Right lobe of liver (tissue), 6 donors: ENCODE results near the gene ATCAY. TPM values are rescaled to one million over a fixed set of nuclear protein-coding genes. Genes with fewer than 3 reads are reported as not detected.

ENCODE experiments used
- ATAC-seq, 4 donors: fragments of 200-7000 bp; cut with Tn5 transposase; one replicate each; pipeline ENCODE4 v1.9.1; 2020; ENCODE audit warnings: mild to moderate bottlenecking in 4 of 4, moderate library complexity in 4 of 4
- DNase-seq, 3 donors: peaks; one replicate each; pipeline ENCODE4 v3.0.0-alpha.2; 2020
- H3K27ac ChIP-seq, 3 donors: fragments of 200-600 bp; one replicate each; pipeline ENCODE4 v1.8.0; 2022
- H3K27me3 ChIP-seq, 2 donors: fragments of 200-600 bp; one replicate each; pipeline ENCODE4 v1.8.0; 2022
- H3K36me3 ChIP-seq, 4 donors: fragments of 200-600 bp; sonication (generic) in 1 of 4; one replicate each; pipeline versions ENCODE4 v1.5.1 to v1.8.0; 2017 to 2022; ENCODE audit warnings: control low read depth in 1 of 4
- H3K4me1 ChIP-seq, 4 donors: fragments of 200-600 bp; sonication (generic) in 1 of 4; one replicate each; pipeline versions ENCODE4 v1.5.1 to v1.8.0; 2017 to 2022; ENCODE audit warnings: control low read depth in 1 of 4
- H3K4me3 ChIP-seq, 3 donors: fragments of 200-600 bp; one replicate each; pipeline ENCODE4 v1.8.0; 2022
- H3K9me3 ChIP-seq, 4 donors: fragments of 200-600 bp; sonication (generic) in 1 of 4; one replicate each; pipeline versions ENCODE4 v1.5.1 to v1.8.0; 2017 to 2022; ENCODE audit warnings: control low read depth in 1 of 4
- POLR2A ChIP-seq: fragments of 450-650 bp; IDR thresholded peaks from one replicate; pipeline ENCODE4 v1.6.1; 2017; ENCODE audit warnings: antibody characterized with exemption, mild to moderate bottlenecking
- WGBS: methylation state at CpG from one replicate; pipeline ENCODE4 v1.1.6; 2018; ENCODE audit warnings: low coverage, low lambda C conversion rate; ENCODE audit not compliant: insufficient coverage; ENCODE audit errors: missing lambda C conversion rate; 5-methylcytosine and 5-hydroxymethylcytosine counted together
- intact Hi-C, 2 donors: fragments of 100-400 bp; cut with DNase I; formaldehyde crosslinking; loops; one replicate each; pipeline versions ENCODE4 v1.11.2 to v1.14.1; 2022
- long read RNA-seq: library from polyadenylated mRNA; unstranded; transcript quantifications from one replicate; pipeline ENCODE4 v2.0.0, GENCODE V29; 2019
- total RNA-seq, 6 experiments: library from RNA; depleted of rRNA in 2 of 6; stranded (reverse); fragments of >200 nt in 2 of 6; fragmentation: NEBNext Ultra II Directional in 3 of 6; extraction: Animal tissue kit (Norgen Biotek cat#: 25700) in 3 of 6; gene quantifications; one replicate each; pipeline versions ENCODE4 v1.1.0 to v1.2.4, GENCODE V29; 2016 to 2023
- TF ChIP-seq, protein P1 (sequence below), 4 donors: fragments of 200-600 bp in 3 of 4; fragments of 450-650 bp in 1 of 4; IDR thresholded peaks; one replicate each; pipeline versions ENCODE4 v1.5.1 to v1.8.0; 2016 to 2022; ENCODE audit warnings: antibody characterized with exemption in 4 of 4, mild to moderate bottlenecking in 2 of 4
- donor health status: DM: no; HTN: yes; CAD: no.
- donor health status: DM: no; HTN: no; CAD: no.
- donor health status: DM: no; HTN: no; CAD: no.
- donor health status: DM: no; HTN: yes; CAD: no.
- donor health status: DM: no; HTN: yes; CAD: no.

The ATCAY gene, protein sequence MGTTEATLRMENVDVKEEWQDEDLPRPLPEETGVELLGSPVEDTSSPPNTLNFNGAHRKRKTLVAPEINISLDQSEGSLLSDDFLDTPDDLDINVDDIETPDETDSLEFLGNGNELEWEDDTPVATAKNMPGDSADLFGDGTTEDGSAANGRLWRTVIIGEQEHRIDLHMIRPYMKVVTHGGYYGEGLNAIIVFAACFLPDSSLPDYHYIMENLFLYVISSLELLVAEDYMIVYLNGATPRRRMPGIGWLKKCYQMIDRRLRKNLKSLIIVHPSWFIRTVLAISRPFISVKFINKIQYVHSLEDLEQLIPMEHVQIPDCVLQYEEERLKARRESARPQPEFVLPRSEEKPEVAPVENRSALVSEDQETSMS
- not detected for total RNA-seq
- long read RNA-seq = 0 reads

DNA sequence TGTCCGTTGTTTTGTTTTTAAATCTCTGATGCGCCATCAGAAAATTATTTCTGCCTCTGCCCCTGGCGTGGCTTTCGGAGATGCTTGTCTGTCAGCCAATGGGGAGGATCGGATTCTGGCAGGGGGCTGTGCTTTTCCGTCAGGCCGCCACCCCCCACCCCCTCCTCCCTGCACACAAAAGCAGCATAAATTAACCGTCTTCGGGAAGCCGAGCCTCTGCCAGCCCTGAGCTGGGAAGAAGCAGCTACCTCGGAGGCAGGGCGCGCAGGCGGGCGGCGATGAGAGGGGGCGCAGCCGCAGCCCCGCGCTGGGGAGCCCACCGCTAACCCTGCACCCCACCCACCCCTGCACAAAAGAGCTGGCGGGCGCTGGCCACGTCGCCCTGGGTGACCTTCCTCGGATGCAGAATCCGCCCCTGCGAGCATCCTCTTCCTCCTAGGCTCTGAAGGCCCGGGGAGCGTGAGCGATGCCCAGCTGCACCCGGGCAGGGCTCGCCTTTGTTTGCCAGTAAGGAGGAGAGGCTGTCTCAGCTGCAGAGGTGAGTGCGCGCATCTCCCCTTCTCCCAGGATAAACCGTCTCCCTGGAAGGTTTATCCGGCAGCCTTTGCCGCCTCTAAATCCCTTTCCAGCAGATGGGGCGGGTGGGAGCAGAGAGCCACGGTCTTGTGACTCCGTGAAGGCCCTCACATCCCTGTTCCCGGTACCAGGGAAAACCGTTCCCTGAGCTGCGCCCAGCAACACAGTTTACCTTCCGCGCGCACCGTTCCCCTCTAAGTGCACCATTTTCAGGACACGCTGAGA is at the start of gene ATCAY:
TSS of gene ATCAY (plus strand) at position 215 of the 801 bp plus-strand sequence. CDS start 5,083 bp downstream, outside the sequence.
- H3K4me1 ChIP-seq = no peaks in the 10 kb centered on the region
- TF ChIP-seq POLR2A = no peak
- TF ChIP-seq, protein P1, sequence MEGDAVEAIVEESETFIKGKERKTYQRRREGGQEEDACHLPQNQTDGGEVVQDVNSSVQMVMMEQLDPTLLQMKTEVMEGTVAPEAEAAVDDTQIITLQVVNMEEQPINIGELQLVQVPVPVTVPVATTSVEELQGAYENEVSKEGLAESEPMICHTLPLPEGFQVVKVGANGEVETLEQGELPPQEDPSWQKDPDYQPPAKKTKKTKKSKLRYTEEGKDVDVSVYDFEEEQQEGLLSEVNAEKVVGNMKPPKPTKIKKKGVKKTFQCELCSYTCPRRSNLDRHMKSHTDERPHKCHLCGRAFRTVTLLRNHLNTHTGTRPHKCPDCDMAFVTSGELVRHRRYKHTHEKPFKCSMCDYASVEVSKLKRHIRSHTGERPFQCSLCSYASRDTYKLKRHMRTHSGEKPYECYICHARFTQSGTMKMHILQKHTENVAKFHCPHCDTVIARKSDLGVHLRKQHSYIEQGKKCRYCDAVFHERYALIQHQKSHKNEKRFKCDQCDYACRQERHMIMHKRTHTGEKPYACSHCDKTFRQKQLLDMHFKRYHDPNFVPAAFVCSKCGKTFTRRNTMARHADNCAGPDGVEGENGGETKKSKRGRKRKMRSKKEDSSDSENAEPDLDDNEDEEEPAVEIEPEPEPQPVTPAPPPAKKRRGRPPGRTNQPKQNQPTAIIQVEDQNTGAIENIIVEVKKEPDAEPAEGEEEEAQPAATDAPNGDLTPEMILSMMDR (IDR thresholded peaks at IDR 0.05) = no peak
- no peak within 1 kb of the TSS for H3K4me3 ChIP-seq
- H3K27me3 ChIP-seq = peaks cover 0 to 17% of the 10 kb centered on the region in 2 donors
- no peaks in the 10 kb centered on the region for H3K9me3 ChIP-seq
- no peak for ATAC-seq
- H3K36me3 ChIP-seq = no peaks in the 10 kb centered on the region
- H3K27ac ChIP-seq = no peak within 1 kb of the TSS
- 4% methylated on average over 17 of the region's 49 CpGs for WGBS
- DNase-seq = no peak
- intact Hi-C loops = no loop called here

DNA sequence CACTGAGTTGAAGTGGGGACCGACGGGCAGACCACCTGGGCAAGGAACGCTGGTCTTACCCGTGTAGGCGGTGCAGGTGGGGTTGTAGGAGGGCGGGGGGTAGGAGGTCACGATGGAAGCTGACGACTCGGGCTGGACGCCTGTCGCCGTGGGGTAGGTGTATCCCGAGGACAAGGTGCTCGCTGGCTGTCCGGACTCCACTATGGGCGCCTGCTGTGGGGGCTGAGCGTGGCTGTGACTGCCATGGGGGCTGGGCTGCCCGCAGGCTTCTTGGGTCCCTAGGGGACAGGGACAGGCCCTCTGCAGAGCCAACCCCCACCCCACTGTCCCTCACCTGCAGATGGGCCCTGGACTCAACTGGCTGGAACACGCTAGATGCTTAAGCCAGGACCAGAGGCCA is 48.9 kb upstream of the ATCAY start:
- TF ChIP-seq POLR2A = no peak
- TF ChIP-seq, protein P1 (IDR thresholded peaks at IDR 0.05) = no peak
- H3K36me3 ChIP-seq = no peaks in the 10 kb centered on the region
- no peaks in the 10 kb centered on the region for H3K9me3 ChIP-seq
- intact Hi-C loops = no loop called here
- H3K4me3 ChIP-seq = no peak overlapping the region
- ATAC-seq (peak in 1 of 4 donors; percentile 21), DNase-seq (no peak)
- no peaks in the 10 kb centered on the region for H3K4me1 ChIP-seq
- 60% methylated on average over 4 of the region's 19 CpGs for WGBS
- H3K27me3 ChIP-seq = no peaks in the 10 kb centered on the region
- H3K27ac ChIP-seq = no peak overlapping the region

DNA sequence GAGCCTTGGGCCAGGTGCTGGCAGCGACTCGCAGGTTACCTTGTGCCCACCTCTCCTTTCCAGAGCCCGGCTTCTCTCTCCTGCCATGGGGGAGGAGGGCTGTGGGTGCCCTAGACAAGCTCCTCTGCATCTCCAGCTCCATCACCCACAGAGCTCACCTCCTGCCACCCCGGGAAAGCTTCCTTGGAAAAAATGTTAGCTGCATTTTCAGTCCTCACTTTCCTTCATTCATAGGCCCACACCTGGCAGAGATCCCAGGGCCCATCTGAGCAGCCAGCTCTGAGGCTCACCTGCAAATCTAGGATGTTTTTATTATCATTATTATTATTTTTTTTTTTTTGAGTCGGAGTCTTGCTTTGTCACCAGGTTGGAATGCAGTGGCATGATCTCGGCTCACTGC is 48.5 kb upstream of the ATCAY start:
- TF ChIP-seq POLR2A = no peak
- DNase-seq = no peak
- intact Hi-C loops = no loop called here

DNA sequence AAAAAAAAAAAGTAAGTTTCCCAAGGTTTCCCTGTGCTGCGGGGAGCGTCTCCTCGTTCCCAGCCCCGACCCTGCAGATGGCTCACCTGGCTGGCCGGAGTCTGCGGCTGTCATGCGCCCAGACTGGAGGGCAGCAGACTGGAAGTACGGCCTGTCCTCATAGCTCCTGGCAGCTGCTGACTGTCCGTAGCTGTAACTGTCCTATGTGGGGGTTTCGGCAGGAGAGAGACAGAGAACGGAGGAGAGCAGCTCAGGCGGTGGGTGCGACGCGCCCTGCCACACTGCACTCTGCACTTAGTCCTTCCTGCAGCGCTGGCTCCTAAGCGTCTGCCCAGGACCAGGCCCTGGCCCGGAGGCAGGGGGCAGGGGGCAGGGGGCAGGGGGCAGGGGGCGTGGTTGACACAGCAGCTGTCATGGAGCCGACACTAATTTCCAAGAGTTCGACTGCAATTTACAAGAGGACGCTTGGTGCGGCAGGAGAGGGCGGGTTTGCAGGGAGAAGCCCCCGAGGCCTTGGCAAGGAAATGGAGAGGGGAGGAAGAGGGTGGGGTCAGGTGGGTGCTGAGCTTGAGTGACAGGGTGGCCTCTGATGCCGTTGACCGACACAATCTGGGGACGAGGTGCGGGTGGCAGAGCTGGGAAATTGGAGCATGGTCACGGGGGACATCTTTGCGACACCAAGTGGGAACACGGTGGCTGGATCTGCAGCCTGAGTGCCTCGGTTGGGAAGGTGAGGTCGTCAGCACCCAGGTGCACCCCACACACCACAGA is 46.7 kb upstream of the ATCAY start:
- WGBS = 21% methylated on average over 12 of the region's 34 CpGs
- Histone ChIP-seq H3K27me3 (no peaks in the 10 kb centered on the region), H3K36me3 (no peaks in the 10 kb centered on the region), H3K4me1 (no peaks in the 10 kb centered on the region), H3K4me3 (no peak overlapping the region), H3K9me3 (no peaks in the 10 kb centered on the region), H3K27ac (no peak overlapping the region)
- DNase-seq = no peak
- no peak for TF ChIP-seq POLR2A
- TF ChIP-seq, protein P1 (IDR thresholded peaks at IDR 0.05) = no peak
- no peak for ATAC-seq
- intact Hi-C loops = no loop called here

More for the DNA sequence above, 48.5 kb upstream of the ATCAY start:
- Histone ChIP-seq H3K27ac (no peak overlapping the region), H3K9me3 (no peaks in the 10 kb centered on the region), H3K27me3 (no peaks in the 10 kb centered on the region), H3K4me1 (no peaks in the 10 kb centered on the region), H3K4me3 (no peak overlapping the region), H3K36me3 (no peaks in the 10 kb centered on the region)
- 40% methylated on average over 1 of the region's 6 CpGs for WGBS
- ATAC-seq = no peak
